Activated naive CD8-positive, alpha-beta T cell (primary cell): ENCODE data around the gene ALG8.

Experiments used
- H3K27ac Mint-ChIP-seq: one replicate; pipeline ENCODE4 v1.8.0; 2021; ENCODE audit warnings: mixed read lengths
- H3K27me3 Mint-ChIP-seq: one replicate; pipeline ENCODE4 v1.8.0; 2021; ENCODE audit warnings: mixed read lengths
- H3K36me3 Mint-ChIP-seq: one replicate; pipeline ENCODE4 v1.8.0; 2021; ENCODE audit warnings: mixed read lengths
- H3K4me1 Mint-ChIP-seq: one replicate; pipeline ENCODE4 v1.8.0; 2021; ENCODE audit warnings: low read depth, mixed read lengths
- H3K4me3 Mint-ChIP-seq: one replicate; pipeline ENCODE4 v1.8.0; 2021; ENCODE audit warnings: mild to moderate bottlenecking, mixed read lengths
- H3K9me3 Mint-ChIP-seq: one replicate; pipeline ENCODE4 v1.8.0; 2021; ENCODE audit warnings: low read depth, mixed read lengths

The ALG8 gene

GRCh38 chr11:78168539-78169477 is 29.4 kb upstream of the ALG8 start:
- Mint-ChIP-seq H3K27me3 (no peaks in the 10 kb centered on the region), H3K9me3 (no peaks in the 10 kb centered on the region), H3K27ac (no peak overlapping the region)

DNA sequence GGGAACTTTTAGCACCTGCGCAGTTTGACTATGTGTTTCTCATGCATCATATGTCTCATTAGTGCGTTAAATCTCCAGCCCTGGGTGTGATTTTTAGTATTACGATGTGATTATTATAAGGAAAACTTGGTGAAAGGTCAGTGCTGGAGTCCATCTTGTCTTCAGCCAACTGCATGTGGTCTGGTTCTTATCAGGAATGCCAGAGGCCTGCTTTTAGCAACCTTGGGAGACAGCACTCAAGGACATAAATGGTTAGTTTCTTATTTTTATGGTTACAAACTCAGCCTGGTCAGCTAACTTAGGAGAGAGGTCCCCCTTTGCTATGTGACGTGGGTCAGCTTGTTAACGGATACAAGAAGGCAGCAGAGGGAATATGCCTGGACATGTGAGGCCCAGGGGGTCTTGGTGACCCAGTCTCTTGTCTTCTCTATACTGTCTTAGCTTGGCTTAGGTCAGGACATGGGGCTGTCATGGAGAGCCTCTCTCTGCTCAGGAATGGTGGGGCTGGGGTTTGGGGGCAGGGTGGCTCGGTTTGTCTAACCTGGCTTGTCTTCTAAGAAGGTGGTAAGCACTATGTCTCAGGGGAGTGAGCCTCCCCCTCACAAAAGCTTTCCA is 27.5 kb upstream of the ALG8 start:
- H3K27ac Mint-ChIP-seq, result no peak overlapping the region
- H3K4me1 Mint-ChIP-seq, result no peaks in the 10 kb centered on the region
- H3K36me3 Mint-ChIP-seq, result peaks cover 3% of the 10 kb centered on the region
- no peaks in the 10 kb centered on the region for H3K27me3 Mint-ChIP-seq
- H3K9me3 Mint-ChIP-seq, result no peaks in the 10 kb centered on the region
- no peak overlapping the region for H3K4me3 Mint-ChIP-seq

More at GRCh38 chr11:78168539-78169477, 29.4 kb upstream of the ALG8 start:
- Mint-ChIP-seq H3K4me3 (no peak overlapping the region), H3K4me1 (no peaks in the 10 kb centered on the region), H3K36me3 (peaks cover 7% of the 10 kb centered on the region)

GRCh38 chr11:78164471-78164870 is 25.0 kb upstream of the ALG8 start:
- no peak overlapping the region for H3K4me3 Mint-ChIP-seq
- H3K4me1 Mint-ChIP-seq, result no peaks in the 10 kb centered on the region
- no peaks in the 10 kb centered on the region for H3K36me3 Mint-ChIP-seq
- H3K27me3 Mint-ChIP-seq, result no peaks in the 10 kb centered on the region
- no peak overlapping the region for H3K27ac Mint-ChIP-seq
- H3K9me3 Mint-ChIP-seq, result no peaks in the 10 kb centered on the region

GRCh38 chr11:78163828-78164227 is 24.4 kb upstream of the ALG8 start:
- Mint-ChIP-seq H3K27ac (no peak overlapping the region), H3K4me1 (no peaks in the 10 kb centered on the region), H3K4me3 (no peak overlapping the region), H3K36me3 (no peaks in the 10 kb centered on the region), H3K27me3 (no peaks in the 10 kb centered on the region), H3K9me3 (no peaks in the 10 kb centered on the region)

DNA sequence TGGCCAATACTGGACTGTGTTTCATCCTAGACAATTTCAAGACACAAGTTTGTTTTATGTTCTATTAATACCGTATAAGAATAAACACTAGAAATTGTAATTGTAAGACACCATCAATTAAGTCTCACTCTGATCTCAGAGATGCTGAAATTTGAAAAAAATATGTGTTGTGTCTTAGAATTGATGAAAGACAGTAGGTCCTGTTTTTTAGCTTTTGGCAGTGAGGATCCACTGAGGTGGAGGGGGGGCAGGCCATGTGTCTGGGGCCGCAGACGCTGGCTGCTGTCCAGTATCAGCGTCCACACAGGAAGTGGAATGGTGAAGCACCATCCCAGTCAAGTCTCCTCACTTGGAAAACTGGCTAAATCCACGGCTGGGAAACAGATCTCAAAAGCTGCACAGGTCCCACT is 22.5 kb upstream of the ALG8 start:
- no peaks in the 10 kb centered on the region for H3K36me3 Mint-ChIP-seq
- no peak overlapping the region for H3K4me3 Mint-ChIP-seq
- H3K27ac Mint-ChIP-seq, result no peak overlapping the region
- no peaks in the 10 kb centered on the region for H3K9me3 Mint-ChIP-seq
- H3K4me1 Mint-ChIP-seq, result no peaks in the 10 kb centered on the region
- H3K27me3 Mint-ChIP-seq, result no peaks in the 10 kb centered on the region

DNA sequence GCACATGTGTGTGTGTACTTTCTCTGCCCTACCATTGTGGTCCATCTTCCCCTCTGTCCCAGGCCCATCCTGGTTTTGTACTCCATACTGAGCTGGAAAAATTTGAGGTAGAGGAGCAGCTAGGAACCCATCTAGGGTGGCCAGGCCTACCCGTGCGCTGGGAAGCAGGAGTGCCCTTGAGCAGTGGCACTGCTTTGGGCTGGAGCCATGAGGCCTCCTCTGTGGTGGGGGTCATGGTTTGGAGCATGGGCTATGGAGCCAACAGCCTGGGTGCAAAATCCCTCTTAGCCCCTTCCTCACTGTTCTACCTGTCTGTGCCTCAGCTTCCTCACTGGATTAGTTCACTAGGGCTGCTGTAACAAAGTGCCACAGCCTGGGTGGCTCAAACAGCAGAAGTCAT is 21.9 kb upstream of the ALG8 start:
- Mint-ChIP-seq H3K4me1 (no peaks in the 10 kb centered on the region), H3K36me3 (no peaks in the 10 kb centered on the region), H3K4me3 (no peak overlapping the region), H3K27me3 (no peaks in the 10 kb centered on the region), H3K27ac (no peak overlapping the region), H3K9me3 (no peaks in the 10 kb centered on the region)

DNA sequence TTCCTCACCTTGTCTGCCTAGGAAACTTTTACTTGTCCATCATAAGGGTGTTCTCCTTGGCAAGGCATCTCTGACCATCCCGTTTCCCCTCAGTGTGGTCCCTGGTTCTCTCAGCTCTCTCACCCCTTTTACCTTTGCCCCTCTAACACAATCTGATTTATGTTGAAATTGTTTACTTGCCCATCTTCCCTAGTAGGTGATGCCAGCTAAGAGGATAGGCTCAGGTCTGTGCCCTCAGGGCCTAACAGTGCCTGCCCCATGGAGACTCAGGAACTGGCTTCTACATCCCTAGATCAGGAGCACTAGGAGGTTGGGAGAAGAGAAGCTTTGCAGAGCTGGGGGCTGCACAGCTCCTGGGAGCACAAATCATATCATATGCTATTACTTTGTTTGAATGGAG is 21.1 kb upstream of the ALG8 start:
- Mint-ChIP-seq H3K9me3 (no peaks in the 10 kb centered on the region), H3K36me3 (no peaks in the 10 kb centered on the region), H3K27ac (no peak overlapping the region), H3K4me3 (no peak overlapping the region), H3K4me1 (no peaks in the 10 kb centered on the region), H3K27me3 (no peaks in the 10 kb centered on the region)

DNA sequence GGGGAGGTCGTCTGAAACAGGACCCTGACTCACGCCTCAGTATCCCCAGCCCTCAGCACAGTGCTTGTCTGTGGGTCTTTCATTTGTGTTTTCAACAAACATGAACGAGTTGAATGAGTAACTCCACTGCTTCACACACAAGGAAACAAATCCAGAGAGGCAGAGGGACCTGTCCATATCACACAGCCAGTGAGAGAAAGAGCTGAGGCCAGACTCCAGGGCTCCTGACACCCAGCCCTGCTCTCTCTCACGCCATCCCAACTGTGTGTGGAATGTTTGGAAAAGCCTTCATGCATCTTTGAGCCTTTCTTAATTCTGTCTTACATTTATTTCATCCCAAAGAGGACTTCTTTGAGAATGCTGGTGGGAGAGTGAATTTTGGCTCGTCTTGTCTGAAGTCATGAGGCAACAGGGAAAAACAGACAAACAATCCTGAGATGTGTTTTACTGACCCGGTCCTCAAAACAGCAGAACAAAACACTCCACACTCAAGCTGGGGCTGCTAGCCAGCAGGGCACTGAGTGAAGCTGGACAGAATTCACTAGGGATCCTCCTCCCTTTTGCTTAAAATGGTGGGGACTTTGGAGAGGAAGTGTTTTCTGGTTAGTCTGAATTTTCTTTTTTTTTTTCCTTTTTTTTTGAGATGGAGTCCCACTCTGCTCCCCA is 19.7 kb upstream of the ALG8 start:
- H3K27ac Mint-ChIP-seq, result no peak overlapping the region
- no peak overlapping the region for H3K4me3 Mint-ChIP-seq
- H3K36me3 Mint-ChIP-seq, result peaks cover 2% of the 10 kb centered on the region
- no peaks in the 10 kb centered on the region for H3K9me3 Mint-ChIP-seq
- no peaks in the 10 kb centered on the region for H3K4me1 Mint-ChIP-seq
- no peaks in the 10 kb centered on the region for H3K27me3 Mint-ChIP-seq

DNA sequence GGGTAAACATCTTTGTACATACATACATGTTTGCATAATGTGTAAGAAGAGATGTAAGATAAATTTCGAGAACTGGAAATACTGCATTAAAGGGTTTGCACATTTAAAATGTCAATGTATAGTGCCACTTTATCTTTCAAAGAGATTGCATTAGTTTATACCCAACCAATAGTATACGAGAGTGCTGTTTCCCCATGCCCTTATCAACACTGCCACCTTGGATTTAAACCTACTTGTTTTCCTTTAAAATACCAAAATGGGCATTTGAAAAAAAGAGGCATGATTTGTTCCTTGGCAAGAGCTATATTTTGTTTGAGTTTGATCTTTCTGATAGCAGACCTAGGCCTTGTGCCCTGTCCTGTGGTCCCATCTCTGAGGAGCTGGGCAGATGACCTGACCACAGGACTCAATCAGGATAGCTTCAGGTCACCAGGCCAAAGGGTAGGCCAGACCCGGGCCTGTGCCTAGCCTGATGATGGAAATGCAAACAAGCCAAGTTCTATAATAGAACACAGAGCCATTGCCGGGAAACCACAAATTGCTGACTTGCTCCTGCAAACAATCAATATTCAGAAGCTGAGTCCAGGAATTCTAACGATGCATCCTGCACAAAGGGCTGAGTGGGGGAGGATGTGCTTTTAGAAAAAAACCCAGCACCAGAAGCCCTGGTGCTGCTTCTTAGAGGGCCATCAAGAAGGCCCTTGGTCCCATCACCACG is 16.9 kb upstream of the ALG8 start:
- Mint-ChIP-seq H3K9me3 (no peaks in the 10 kb centered on the region), H3K36me3 (peaks cover 12% of the 10 kb centered on the region), H3K27ac (no peak overlapping the region), H3K27me3 (no peaks in the 10 kb centered on the region), H3K4me1 (no peaks in the 10 kb centered on the region), H3K4me3 (no peak overlapping the region)

DNA sequence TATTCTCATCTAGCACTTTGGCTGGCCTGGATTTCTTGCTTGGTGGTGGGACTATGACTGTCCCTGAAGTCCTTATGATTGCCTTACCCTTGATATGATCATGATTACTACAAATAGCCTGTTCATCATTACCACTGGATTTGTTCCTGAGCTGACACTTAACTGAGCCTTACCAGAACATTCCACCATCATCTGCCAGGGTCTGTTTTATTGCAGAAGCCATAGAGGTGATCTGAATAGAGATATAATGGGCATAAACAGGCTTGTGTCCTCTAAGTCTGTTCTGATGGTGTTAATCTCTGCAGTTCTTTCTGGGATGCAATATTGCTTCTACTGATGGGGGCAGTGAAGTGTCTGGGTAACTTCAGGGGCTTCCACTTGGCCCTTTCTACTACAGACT is 12.4 kb upstream of the ALG8 start:
- Mint-ChIP-seq H3K36me3 (peaks cover 15% of the 10 kb centered on the region), H3K27me3 (no peaks in the 10 kb centered on the region), H3K27ac (no peak overlapping the region), H3K4me3 (no peak overlapping the region), H3K9me3 (no peaks in the 10 kb centered on the region), H3K4me1 (no peaks in the 10 kb centered on the region)

DNA sequence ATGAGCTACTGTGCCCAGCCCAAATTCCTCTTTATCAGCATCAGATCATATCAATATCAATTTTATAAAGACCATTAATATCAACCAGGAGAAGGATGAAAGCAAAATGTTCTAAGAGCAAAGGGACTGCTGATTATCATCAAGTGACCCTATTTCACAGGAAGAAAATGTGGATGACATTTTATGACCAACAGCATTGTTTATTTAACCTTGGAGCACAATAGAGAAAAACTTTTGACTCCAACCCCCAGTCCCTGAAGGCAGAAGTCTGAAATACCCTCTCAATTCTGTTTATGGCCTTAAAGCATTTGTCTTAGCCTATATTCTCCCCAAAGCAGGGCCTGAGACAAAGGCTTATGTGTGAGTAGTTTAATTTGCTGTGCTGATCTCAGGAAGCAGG is 11.3 kb upstream of the ALG8 start:
- H3K9me3 Mint-ChIP-seq, result no peaks in the 10 kb centered on the region
- no peak overlapping the region for H3K4me3 Mint-ChIP-seq
- peaks cover 15% of the 10 kb centered on the region for H3K36me3 Mint-ChIP-seq

DNA sequence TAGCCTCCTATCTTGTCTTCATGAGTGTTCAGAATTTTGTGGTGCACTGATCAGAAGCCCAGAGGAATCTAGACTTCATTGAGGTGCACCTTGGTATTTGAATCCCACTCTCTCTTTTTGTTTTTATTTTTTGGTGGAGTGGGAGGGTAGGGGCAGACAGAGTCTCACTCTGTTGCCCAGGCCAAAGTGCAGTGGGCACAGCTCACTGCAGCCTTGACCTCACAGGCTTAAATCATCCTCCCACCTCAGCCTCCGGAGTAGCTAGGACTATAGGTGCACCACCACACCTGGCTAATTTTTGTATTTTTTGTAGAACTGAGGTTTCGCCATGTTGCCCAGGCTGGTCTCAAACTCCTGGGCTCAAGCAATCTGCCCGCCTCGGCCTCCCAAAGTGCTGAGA is 10.9 kb upstream of the ALG8 start:
- H3K36me3 Mint-ChIP-seq, result peaks cover 15% of the 10 kb centered on the region
- H3K4me1 Mint-ChIP-seq, result no peaks in the 10 kb centered on the region
- H3K27me3 Mint-ChIP-seq, result no peaks in the 10 kb centered on the region
- no peak overlapping the region for H3K4me3 Mint-ChIP-seq
- no peak overlapping the region for H3K27ac Mint-ChIP-seq
- H3K9me3 Mint-ChIP-seq, result no peaks in the 10 kb centered on the region

More for the DNA sequence above, 11.3 kb upstream of the ALG8 start:
- H3K27me3 Mint-ChIP-seq, result no peaks in the 10 kb centered on the region
- no peak overlapping the region for H3K27ac Mint-ChIP-seq
- H3K4me1 Mint-ChIP-seq, result no peaks in the 10 kb centered on the region

DNA sequence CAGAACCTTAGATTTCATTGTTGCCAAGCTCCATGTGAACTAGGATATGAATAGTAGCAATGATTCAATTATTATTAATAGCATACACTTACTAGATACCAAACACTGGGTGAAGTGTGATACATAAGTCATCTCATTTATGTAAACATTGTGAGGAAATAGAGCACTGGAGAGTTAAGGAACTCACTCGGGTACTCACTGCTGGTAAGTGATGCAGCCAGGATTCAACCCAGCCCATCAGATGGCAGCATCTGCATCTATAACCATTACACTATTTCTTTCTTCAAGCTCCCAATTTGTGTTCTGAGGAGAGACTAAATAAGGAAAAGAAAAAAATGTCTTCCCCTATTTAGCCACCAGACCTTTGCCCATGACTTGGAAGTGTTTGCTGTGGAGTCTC is 10.2 kb upstream of the ALG8 start:
- Mint-ChIP-seq H3K9me3 (no peaks in the 10 kb centered on the region), H3K27me3 (no peaks in the 10 kb centered on the region), H3K27ac (no peak overlapping the region), H3K4me3 (no peak overlapping the region), H3K36me3 (peaks cover 13% of the 10 kb centered on the region), H3K4me1 (no peaks in the 10 kb centered on the region)

- peaks cover 6% of the 10 kb centered on the region for H3K4me1 Mint-ChIP-seq
- H3K4me3 Mint-ChIP-seq, result no peak overlapping the region
- H3K36me3 Mint-ChIP-seq, result peaks cover 10% of the 10 kb centered on the region
- no peaks in the 10 kb centered on the region for H3K9me3 Mint-ChIP-seq
- H3K27me3 Mint-ChIP-seq, result no peaks in the 10 kb centered on the region
- H3K27ac Mint-ChIP-seq, result no peak overlapping the region
These were observed 8.4 kb upstream of the ALG8 start for GRCh38 chr11:78147807-78148206.
